Coronary artery (tissue), 2 donors: ENCODE results near the gene HELZ.
"Not testable (repeated sequence)": the region's sequence is repeated elsewhere in the genome, so short reads cannot be mapped to it uniquely, and the experiment has no call there.

ENCODE experiments used
- DNase-seq: peaks from one replicate; pipeline ENCODE4 v3.0.0-alpha.2; 2017; ENCODE audit warnings: low spot score
- H3K27ac ChIP-seq, 2 donors: fragments of 200-600 bp; sonication (generic); one replicate each; pipeline ENCODE4 v1.5.1; 2016 to 2019
- H3K4me3 ChIP-seq: fragments of 200-600 bp; sonication (generic); 2 replicates; pipeline ENCODE4 v1.5.1; 2016; ENCODE audit warnings: mild to moderate bottlenecking, moderate library complexity
- CTCF ChIP-seq: fragments of 200-600 bp; sonication (generic); IDR thresholded peaks from one replicate; pipeline ENCODE4 v1.5.1; 2019; ENCODE audit warnings: antibody characterized with exemption

Gene HELZ

GRCh38 chr17:67098006-67098405 is 147.0 kb downstream of the HELZ start:
- Histone ChIP-seq H3K4me3 (no peak overlapping the region), H3K27ac (no peak overlapping the region)
- no peak for TF ChIP-seq CTCF
- DNase-seq: no peak

DNA sequence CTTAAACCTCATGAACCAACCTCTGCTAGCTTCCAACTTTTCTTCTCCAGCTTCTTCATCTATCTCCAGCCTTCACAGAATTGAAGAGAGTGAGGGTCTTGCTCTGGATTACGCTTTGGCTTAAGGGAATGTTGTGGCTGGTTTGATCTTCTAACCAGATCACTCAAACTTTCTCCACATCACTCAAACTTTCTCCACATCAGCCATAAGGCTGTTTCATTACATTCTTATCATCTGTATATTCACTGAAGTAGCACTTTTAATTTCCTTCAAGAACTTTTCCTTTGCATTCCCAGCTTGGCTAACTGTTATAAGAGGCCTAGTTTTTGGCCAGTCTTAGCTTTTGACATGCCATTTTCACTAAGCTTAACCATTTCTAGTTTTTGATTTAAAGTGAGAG is 148.4 kb downstream of the HELZ start:
- no peak for TF ChIP-seq CTCF
- Histone ChIP-seq H3K27ac (no peak overlapping the region), H3K4me3 (no peak overlapping the region)
- no peak for DNase-seq

GRCh38 chr17:67095803-67096202 is 149.2 kb downstream of the HELZ start:
- Histone ChIP-seq H3K4me3 (no peak overlapping the region), H3K27ac (no peak overlapping the region)
- DNase-seq: no peak
- TF ChIP-seq CTCF: no peak

DNA sequence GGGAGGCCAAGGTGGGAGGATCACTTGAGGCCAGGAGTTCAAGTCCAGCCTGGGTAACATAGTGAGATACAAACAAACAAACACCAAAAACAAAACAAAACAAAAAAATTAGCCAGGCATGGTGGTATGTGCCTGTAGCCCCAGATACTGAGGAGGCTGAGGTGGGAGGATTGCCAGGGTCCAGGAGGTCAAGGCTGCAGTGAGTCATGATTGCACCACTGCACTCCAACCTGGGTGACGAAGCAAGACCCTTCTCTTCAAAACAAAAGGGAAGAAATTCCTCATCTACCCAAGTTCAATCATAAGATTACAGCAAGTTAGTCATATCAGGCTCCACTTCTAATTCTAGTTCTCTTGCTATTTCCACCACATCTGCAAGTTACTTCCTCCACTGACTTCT is 149.7 kb downstream of the HELZ start:
- H3K4me3 ChIP-seq, H3K27ac ChIP-seq, DNase-seq: not testable (repeated sequence)

- no peak for TF ChIP-seq CTCF
- no peak overlapping the region for H3K4me3 ChIP-seq
- H3K27ac ChIP-seq: no peak overlapping the region
- DNase-seq: no peak
Measured at GRCh38 chr17:67093348-67093747, 151.6 kb downstream of the HELZ start.

GRCh38 chr17:67092710-67093109 is 152.3 kb downstream of the HELZ start:
- not testable (repeated sequence) for DNase-seq, H3K27ac ChIP-seq, H3K4me3 ChIP-seq

- no peak overlapping the region for H3K27ac ChIP-seq
- H3K4me3 ChIP-seq: no peak overlapping the region
- TF ChIP-seq CTCF: no peak
- no peak for DNase-seq
Measured at GRCh38 chr17:67092291-67092690, 152.7 kb downstream of the HELZ start.

DNA sequence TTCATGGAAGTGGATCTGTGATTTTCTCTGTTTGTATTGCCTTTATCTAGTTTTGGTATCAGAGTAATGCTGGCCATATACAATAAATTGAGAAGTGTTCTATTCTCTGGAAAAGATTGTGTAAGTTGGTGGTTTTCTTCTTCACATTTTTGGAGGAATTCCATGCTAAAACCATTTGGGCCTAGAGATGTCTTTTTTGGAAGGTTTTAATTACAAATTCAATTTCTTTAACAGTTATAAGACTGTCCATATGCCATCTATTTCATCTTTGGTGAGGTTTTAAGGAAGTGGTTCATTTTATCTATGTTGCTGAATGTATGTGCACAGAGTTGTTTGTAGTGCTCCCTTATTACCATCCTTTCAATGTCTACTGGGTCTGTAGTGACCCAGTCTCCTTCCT is 154.7 kb downstream of the HELZ start:
- no peak for TF ChIP-seq CTCF
- H3K27ac ChIP-seq: no peak overlapping the region
- no peak overlapping the region for H3K4me3 ChIP-seq
- DNase-seq: no peak
